GM20000 (cell line): ENCODE measurements around the gene NKX6-1.

Experiments used
- DNase-seq: peaks from one replicate; pipeline ENCODE4 v3.0.0; 2012; ENCODE audit warnings: low spot score
- TF ChIP-seq, protein P1 (sequence below): IDR thresholded peaks from 2 replicates; pipeline ENCODE4 v1.5.1; 2012; ENCODE audit warnings: mild to moderate bottlenecking, control low read depth; ENCODE audit errors: extremely low read depth, missing control alignments

The NKX6-1 gene

DNA sequence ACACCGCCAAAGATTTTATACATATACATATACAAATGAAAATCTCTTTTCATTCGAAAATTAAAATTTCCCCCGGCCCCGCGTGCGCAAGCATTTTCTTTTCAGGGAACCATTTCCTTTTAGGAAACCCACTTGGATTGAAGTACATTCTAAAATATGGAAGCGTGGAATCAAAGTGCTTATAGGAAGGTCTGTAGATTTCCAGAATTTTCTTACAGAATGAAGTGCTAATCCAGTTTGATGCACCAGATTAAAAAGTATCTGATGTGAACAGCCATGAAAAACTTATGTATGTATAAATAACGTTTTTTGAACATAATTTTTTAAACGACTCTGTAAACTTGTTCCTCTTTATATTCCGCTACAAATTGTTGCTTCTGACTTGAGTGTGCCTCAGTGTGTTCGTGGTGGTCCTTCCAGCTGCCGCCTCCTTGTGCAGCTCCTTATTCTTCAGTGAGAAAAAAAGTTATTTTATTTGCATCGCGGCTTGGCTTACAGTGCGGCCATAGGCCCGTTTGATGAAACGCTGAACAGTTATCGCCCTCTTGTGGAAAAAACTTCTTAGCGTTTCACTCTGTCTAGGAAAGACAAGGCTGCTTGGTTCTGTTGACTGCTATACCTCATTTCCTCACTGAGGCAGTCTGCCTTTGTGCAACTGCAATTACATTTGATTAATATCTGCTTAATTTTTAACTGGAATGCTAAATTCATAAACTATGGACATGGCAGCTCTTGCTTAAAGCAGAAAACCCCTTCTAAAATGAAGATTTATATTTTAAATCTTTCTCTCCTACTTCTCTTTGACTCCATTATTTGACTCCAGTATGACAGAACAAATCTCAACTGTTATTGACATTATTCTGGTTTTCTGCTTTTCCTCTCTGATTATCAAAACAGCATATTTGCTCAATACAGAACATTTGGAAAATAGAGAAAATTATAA, 4.7 kb upstream of the NKX6-1 start:
- DNase-seq = peak; percentile 72
- TF ChIP-seq, protein P1, sequence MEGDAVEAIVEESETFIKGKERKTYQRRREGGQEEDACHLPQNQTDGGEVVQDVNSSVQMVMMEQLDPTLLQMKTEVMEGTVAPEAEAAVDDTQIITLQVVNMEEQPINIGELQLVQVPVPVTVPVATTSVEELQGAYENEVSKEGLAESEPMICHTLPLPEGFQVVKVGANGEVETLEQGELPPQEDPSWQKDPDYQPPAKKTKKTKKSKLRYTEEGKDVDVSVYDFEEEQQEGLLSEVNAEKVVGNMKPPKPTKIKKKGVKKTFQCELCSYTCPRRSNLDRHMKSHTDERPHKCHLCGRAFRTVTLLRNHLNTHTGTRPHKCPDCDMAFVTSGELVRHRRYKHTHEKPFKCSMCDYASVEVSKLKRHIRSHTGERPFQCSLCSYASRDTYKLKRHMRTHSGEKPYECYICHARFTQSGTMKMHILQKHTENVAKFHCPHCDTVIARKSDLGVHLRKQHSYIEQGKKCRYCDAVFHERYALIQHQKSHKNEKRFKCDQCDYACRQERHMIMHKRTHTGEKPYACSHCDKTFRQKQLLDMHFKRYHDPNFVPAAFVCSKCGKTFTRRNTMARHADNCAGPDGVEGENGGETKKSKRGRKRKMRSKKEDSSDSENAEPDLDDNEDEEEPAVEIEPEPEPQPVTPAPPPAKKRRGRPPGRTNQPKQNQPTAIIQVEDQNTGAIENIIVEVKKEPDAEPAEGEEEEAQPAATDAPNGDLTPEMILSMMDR = no peak

DNA sequence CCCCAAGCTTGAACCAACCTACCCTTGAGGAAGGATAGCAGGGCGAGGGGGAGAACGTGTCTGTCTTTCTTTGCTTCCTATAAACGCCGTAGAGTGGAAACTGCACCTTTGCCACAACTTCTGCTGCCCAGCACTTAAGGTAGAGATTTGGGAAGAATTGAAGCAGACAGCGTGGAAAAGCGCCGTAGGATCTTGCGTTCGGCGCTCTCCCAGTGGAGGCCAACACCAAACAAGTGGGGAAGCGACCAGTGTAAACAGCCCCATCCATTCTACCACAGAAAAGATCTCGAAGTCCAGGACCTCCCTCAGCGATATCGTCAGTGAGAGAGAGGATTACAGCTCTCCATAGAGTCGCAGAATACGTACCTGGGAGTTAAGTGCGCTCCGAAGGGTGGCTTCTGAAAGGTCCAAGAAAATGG, 3.9 kb upstream of the NKX6-1 start:
- TF ChIP-seq, protein P1 = no peak
- DNase-seq = peak; percentile 6

DNA sequence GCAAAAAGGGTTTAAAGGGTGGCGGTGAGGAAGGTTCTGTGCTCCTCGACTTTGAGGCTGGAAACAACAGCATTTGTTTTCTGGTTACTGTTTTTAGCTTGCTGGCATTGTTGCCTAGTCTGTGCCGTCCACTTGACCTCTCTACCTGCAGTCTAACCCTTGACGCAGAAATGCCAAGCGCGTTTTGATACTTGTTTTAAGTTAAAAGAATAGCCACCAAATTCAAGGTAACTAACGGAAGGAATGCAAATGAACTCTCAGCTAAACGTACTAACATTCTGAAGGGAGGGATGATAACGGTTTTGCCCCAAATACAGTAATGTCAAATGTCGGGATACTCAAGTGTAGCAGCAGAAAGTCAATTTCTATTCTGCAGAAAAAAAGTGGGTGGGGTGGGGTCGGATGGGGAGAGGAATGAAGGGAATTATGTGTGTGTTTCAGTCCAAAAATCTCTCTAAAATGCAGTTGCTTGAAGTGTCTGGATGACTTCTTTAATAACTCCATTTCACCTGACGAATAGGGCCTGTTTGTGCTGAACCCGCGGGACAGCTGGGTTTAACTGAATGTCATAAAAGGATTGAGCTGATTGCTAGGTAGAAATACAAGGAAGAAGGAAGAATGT, 3.4 kb upstream of the NKX6-1 start:
- TF ChIP-seq, protein P1 = no peak
- no peak for DNase-seq

DNA sequence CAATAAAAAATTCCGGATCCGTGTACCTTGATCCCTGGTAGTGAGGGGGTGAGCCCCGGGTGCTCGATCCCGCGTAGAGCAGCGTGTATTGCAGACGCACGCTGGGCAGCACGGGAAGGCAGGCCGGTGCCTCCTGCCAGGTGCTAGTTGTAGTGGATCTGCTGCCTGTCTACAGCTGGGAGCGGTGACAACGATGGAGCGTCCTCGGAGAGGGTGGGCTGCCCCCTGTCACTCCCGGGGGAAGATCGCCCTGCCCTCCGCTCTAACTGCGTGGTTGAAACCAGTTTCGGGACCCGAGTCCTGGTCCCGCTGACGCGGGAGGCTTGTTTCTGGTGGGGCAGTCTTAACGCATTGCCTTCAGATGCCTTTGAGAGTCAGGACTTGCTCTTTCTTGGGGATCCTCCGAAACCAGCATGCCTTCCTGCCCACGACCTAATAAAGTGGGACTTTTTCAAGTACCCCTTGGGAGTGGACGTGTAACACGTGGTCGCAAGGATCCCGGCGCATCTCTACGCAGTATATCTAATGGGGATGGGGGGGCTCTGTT, 2.7 kb upstream of the NKX6-1 start:
- no peak for DNase-seq
- TF ChIP-seq, protein P1 = no peak

DNA sequence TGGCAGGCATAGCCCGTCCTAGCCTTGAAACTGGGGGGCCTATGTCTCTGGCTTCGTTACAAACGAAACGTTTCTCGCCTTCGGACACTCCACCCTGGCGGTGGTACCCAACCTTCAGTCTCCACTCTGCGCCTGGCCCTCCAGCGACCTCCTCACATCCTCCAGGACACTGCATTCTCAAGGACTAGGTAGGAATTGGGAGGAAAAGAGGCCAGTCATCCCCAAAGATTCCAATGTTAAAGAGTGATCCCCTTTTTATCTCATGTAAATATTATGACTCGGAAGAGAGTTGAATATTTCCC, 2.1 kb upstream of the NKX6-1 start:
- no peak for DNase-seq
- TF ChIP-seq, protein P1 = no peak

DNA sequence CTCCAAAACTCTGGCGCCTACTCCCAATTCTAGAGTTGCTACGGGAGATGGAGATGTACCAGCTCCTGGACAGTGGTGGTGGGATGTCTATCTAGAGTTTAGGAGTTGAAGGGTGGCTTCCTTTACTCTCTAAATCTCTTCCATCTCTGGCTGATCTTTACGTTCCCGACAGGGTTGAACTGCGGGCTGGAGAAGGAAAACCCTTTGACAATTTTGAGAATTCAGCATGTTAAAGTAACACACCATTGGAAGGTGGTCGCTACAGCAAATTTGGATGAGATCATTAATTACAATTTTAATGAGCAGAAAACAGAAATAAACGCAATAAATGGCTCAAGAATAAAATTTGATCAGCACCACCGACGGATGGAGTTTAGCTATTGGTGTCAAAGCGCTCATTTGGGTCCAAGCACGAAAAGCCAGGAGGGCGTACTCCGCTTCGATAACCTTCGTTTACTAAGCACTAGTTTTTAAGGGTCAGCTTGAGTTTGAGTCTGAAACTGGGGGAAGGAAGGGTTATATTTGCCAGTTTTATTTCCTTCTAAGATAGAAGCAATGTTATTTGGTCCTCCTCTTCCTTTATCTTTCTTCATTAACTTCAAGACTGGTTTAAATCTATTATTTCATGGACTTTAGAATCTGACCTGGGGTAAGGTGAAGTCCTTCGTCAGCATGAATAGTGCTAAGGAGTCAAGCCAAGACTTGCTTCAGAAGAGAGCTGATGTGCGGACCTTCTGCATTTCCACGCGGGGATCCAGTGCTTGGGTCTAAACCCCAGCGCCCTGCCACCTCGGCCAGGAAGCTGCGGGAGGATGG, 1.5 kb upstream of the NKX6-1 start:
- TF ChIP-seq, protein P1 = no peak
- no peak for DNase-seq
